Stimulated activated naive CD8-positive, alpha-beta T cell treated with anti-CD3 and anti-CD28 coated beads, Interleukin-15, Interleukin-2, amounts not matched to agents 100 ng/mL and 50 ng/mL, for 24 hours (primary cell): ENCODE measurements around the gene DRD4.
A peak's percentile ranks its signal among the peaks of the same experiment; 100 is the strongest.

Experiments used
- H3K27ac Mint-ChIP-seq: one replicate; pipeline ENCODE4 v1.8.0; 2021; ENCODE audit warnings: mild to moderate bottlenecking, mixed read lengths
- H3K27me3 Mint-ChIP-seq: one replicate; pipeline ENCODE4 v1.8.0; 2021; ENCODE audit warnings: mixed read lengths
- H3K36me3 Mint-ChIP-seq: one replicate; pipeline ENCODE4 v1.8.0; 2021; ENCODE audit warnings: low read depth, mixed read lengths
- H3K4me1 Mint-ChIP-seq: one replicate; pipeline ENCODE4 v1.8.0; 2021; ENCODE audit warnings: low read depth, mixed read lengths
- H3K4me3 Mint-ChIP-seq: one replicate; pipeline ENCODE4 v1.8.0; 2021; ENCODE audit warnings: mild to moderate bottlenecking, mixed read lengths
- H3K9me3 Mint-ChIP-seq: one replicate; pipeline ENCODE4 v1.8.0; 2021; ENCODE audit warnings: mixed read lengths

The DRD4 gene

DNA sequence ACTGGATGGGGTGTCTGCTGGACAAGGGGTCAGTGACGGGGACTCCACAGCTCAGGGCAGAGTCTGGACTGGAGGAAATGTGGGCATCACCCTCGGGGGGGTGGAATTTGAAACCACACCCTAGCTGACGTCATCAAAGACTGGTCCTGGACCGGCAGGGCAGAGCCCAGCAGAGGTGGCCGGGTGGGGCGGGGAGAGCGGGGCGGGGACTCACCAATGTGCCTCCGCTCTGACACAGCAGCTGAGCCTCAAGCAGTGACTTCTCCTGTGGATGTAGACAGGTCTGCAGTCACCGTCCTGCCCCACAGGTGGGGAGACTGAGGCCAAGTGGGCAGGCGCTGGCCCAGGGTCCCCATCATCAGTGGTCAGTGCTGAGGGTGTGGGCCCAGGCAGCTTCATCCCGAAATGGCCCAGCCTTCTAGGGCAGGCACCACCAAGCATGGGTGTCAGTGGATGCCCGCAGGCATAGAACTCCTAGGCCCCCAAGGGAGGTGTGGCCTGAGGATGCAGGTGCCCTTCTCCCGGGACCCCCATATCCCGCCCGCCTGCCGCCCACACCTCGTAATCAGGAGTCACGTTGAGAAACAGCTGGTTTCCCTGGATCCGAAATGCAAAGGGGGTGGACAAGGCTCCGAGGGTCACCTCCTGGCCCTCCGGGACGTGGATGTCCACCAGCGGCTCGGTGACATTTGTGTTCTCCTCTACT lies 12.9 kb upstream of the DRD4 start:
- H3K9me3 Mint-ChIP-seq: no peaks in the 10 kb centered on the region
- H3K36me3 Mint-ChIP-seq: no peaks in the 10 kb centered on the region
- peaks cover 17% of the 10 kb centered on the region for H3K4me1 Mint-ChIP-seq
- H3K27ac Mint-ChIP-seq: no peak overlapping the region
- peaks cover 16% of the 10 kb centered on the region for H3K27me3 Mint-ChIP-seq
- no peak overlapping the region for H3K4me3 Mint-ChIP-seq

DNA sequence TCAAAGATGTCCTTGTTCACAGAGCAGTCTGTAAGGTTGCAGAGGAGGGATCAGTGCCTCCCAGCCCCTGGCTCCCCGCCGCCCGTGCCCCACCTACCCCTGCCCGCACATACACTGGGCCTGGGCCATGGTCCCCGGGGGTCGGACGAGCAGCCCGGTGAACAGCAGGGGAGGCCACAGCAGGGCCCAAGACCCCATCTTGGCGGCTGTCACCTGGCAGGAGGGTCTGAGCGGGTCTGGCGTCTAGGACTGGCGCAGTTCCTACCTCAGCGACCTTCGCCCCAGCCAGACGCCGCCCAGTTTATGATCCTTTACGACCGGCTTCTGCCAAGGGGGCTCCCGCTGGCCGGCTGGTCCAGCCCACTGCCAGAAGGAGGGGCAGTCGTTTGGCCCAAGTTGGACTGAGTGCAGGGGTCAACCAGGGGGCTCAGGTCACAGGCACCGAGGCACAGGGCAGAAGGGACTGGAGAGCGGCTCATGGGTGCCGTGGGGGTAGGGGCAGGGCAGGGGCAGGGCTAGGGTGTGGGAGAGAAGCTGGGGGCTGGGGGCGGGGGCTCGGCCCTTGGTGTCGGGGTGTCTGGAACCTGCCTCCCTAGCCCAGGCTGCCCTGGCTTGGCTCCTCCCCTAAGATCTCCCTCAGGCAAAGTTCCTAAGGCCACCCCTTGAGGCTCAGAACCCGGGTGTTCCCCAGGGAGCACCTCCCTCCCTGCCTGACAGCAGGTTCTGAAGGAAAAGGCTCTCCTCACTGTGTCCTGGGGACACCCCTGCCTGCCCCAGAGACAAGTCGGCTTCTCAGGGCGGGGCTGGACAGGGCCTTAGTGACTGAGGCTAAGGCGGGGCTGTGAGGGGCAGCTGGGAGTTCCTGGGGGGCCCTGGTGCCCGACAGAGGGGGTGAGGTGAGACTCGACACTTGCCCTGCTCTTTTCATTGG lies 12.1 kb upstream of the DRD4 start, which contains the start of gene CDHR5:
CDHR5 (minus strand) TSS at position 251 of the 931 bp plus-strand sequence; CDS start at position 198, 53 bp downstream.
- no peak within 1 kb of the TSS for H3K27ac Mint-ChIP-seq

DNA sequence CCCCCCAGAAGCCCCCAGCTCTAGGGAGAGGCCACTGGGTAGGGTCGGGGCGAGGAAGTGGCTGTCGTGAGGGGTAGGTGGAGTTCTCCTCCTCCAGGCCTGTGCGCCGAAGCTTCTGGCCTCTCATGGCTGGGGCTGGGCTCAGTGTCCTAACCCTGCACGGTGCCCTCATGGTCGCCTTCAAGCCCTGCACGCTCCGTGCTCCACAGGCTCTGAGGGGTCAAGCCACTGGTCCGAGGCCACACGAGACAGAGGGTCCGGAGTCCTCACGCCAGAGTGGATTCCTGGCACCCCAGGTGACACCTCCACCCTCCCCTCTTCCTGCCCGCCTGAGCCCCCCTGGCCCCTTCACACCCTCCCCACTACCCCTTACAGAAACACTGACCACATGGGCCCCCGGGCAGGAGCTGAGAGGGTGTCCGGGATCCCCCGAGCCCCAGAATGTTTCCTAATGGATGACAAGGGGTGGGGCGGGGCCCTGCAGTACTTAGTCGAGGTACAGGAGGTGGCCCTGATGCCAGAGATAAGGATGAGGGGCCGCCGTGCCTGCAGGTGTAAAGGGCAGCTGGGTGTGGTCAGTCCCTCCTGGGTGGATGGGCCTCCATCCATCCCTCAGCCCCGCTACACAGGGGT lies 11.3 kb upstream of the DRD4 start:
- no peaks in the 10 kb centered on the region for H3K36me3 Mint-ChIP-seq
- H3K4me1 Mint-ChIP-seq: peaks cover 23% of the 10 kb centered on the region
- peaks cover 20% of the 10 kb centered on the region for H3K27me3 Mint-ChIP-seq
- H3K4me3 Mint-ChIP-seq: no peak overlapping the region
- H3K9me3 Mint-ChIP-seq: no peaks in the 10 kb centered on the region
- H3K27ac Mint-ChIP-seq: no peak overlapping the region

More for the DNA sequence above, 12.1 kb upstream of the DRD4 start, which contains the start of gene CDHR5:
- H3K27me3 Mint-ChIP-seq: peaks cover 20% of the 10 kb centered on the region
- no peaks in the 10 kb centered on the region for H3K36me3 Mint-ChIP-seq
- H3K4me3 Mint-ChIP-seq: no peak within 1 kb of the TSS
- H3K9me3 Mint-ChIP-seq: no peaks in the 10 kb centered on the region
- peaks cover 23% of the 10 kb centered on the region for H3K4me1 Mint-ChIP-seq

DNA sequence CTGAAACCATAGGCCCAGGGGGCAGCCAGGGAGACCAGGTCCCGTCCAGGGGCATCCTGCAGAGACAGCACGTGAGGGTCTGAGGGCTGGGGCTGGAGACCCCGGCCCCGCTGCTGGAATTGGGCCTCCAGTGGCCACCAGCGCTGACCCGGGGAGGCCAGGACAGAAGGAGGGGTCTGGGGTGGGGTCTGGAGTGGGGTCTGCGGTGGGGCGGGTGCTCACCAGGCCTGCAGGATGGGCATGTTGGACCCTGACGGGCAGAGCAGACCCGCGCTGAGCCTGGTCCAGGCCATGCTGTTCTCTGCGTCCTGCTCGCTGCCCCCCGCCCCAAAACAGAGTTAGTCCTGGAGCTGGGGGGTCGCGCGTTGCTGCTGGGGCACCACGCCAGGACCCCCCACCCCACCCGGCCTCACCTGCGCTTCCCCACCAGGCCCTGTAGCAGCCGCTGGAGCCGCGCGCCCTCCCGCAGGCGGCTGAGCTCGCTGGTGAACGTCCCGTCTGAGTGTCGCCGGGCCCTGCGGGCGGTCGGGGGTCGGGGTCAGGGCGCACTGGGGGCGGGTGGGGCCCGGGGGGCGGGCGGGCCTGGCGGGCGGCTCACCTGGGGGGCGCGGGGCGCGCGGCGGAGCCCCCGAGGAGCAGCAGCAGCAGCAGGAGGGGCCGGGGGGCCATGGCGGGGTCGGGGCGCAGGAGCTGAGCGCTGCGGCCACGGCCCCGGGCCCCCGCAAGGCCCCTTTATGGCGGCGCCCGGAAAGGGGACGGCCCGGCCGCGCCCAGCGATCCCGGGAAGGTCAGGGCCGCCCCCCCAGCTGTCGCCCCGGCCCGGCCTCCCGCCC lies 10.4 kb upstream of the DRD4 start, which contains the start of gene SCT:
SCT (minus strand) TSS at position 707 of the 833 bp plus-strand sequence; CDS start at position 669, 38 bp downstream.
- Mint-ChIP-seq H3K27me3 (peaks cover 20% of the 10 kb centered on the region), H3K36me3 (no peaks in the 10 kb centered on the region), H3K4me1 (peaks cover 23% of the 10 kb centered on the region), H3K4me3 (no peak within 1 kb of the TSS), H3K27ac (no peak within 1 kb of the TSS), H3K9me3 (no peaks in the 10 kb centered on the region)

DNA sequence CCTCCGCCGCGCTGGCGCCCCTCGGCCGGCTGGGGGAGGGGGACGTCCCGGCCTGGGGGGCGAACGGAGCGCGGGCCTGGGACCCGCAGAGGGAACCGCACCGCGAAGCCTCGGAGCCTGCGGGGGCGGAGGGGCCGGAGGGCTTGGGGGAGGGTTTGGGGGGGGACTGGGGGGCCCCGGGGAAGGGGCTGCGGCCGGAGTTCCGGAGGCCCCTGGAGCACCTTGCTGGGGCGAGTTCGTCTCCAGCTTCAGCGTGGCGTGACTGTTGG lies 9.8 kb upstream of the DRD4 start:
- Mint-ChIP-seq H3K4me1 (peaks cover 23% of the 10 kb centered on the region), H3K36me3 (no peaks in the 10 kb centered on the region), H3K27me3 (peaks cover 20% of the 10 kb centered on the region), H3K9me3 (no peaks in the 10 kb centered on the region), H3K27ac (no peak overlapping the region), H3K4me3 (no peak overlapping the region)

DNA sequence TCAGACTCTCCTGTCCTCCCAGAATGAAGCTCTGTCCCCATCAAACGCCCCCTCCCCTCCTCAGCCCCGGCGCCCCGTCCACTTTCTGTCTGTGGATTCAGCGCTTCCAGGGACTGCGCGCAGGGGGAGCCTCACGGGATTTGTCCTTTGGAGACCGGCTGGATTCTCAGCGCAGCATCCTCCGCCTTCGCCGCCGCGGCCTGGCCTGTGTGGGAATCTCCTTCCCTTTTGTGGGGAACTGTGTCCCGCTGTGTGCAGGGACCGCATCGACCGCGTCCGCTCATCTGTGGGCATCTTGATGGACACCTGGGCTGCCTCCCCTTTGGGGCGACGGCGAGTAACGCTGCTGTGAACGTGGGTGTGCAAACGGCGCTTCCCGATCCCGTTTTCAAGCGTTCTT lies 9.0 kb upstream of the DRD4 start:
- H3K27ac Mint-ChIP-seq: peak overlapping the region; percentile 73
- no peaks in the 10 kb centered on the region for H3K36me3 Mint-ChIP-seq
- H3K4me1 Mint-ChIP-seq: peaks cover 23% of the 10 kb centered on the region
- peaks cover 20% of the 10 kb centered on the region for H3K27me3 Mint-ChIP-seq
- peak overlapping the region; percentile 57 for H3K4me3 Mint-ChIP-seq
- no peaks in the 10 kb centered on the region for H3K9me3 Mint-ChIP-seq

DNA sequence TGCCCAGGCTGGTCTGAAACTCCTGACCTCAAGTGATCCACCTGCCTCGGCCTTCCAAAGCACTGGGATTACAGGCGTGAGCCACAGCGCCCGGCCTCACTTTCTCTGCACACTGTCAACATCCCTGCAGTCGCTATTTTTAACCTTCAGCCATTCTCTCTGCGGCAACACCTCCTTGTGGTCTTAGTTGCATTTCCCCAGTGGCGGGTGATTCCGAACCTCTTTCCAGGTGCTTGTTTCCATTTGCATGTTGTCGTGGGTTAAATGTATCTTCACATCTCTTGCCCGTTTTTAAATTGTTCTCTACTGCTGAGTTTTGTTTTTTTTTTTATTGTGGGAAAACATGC lies 7.9 kb upstream of the DRD4 start:
- no peaks in the 10 kb centered on the region for H3K36me3 Mint-ChIP-seq
- H3K4me1 Mint-ChIP-seq: peaks cover 23% of the 10 kb centered on the region
- H3K9me3 Mint-ChIP-seq: no peaks in the 10 kb centered on the region
- peaks cover 20% of the 10 kb centered on the region for H3K27me3 Mint-ChIP-seq
- H3K27ac Mint-ChIP-seq: peak overlapping the region; percentile 73
- H3K4me3 Mint-ChIP-seq: peak overlapping the region; percentile 57

DNA sequence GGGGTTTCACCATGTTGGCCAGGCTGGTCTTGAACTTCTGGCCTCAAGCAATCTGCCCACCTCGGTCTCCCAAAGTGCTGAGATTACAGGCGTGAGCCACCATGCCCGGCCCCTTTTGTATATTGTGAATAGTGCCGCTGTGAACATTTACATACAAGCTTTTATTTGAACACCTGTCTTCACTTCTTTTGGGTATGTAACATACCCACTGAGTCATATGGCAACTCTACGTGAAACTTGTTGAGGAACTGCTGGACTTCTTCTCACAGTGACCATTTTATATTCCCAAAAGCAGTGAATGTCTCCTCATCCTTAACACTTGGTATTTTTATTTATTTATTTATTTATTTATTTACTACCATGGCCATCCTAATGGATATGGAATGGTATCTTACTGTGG lies 6.2 kb upstream of the DRD4 start:
- no peaks in the 10 kb centered on the region for H3K36me3 Mint-ChIP-seq
- peaks cover 23% of the 10 kb centered on the region for H3K4me1 Mint-ChIP-seq
- no peak overlapping the region for H3K4me3 Mint-ChIP-seq
- no peaks in the 10 kb centered on the region for H3K9me3 Mint-ChIP-seq
- H3K27me3 Mint-ChIP-seq: peaks cover 20% of the 10 kb centered on the region
- no peak overlapping the region for H3K27ac Mint-ChIP-seq

DNA sequence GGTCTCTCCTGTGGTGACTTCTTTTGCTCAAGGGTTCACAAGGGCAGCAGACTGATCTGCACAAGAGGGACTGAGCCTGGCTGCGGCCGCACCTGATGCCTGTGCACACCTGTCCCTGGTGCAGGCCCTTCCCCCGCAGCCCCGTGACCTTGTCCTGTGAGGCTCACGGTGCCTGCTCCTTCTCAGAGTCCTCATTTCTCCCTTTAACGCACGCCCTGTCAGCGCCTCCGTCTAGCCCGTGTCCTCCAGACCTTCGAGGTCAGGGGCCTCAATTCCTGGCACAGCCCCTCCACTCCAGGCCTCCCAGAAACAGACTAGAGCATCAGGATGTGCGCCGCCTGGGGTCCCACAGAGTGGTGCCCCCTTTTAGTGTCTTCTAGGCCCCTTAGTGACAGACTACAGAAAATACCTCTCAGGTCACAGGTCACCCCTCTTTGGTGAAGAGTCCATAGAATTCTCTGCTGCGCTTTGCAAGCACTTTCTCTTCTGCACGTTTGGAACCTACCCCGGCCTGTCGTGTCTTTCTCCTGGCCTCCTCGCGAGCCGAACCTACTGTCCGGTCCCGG lies 1.0 kb upstream of the DRD4 start:
- H3K4me3 Mint-ChIP-seq: no peak overlapping the region
- peaks cover 21% of the 10 kb centered on the region for H3K4me1 Mint-ChIP-seq
- H3K36me3 Mint-ChIP-seq: no peaks in the 10 kb centered on the region
- no peaks in the 10 kb centered on the region for H3K9me3 Mint-ChIP-seq
- H3K27ac Mint-ChIP-seq: no peak overlapping the region
- peaks cover 26% of the 10 kb centered on the region for H3K27me3 Mint-ChIP-seq

DNA sequence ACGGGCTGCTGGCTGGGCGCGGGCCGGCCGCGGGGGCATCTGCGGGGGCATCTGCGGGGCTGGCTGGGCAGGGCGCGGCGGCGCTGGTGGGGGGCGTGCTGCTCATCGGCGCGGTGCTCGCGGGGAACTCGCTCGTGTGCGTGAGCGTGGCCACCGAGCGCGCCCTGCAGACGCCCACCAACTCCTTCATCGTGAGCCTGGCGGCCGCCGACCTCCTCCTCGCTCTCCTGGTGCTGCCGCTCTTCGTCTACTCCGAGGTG lies 194 bp downstream of the DRD4 start:
- H3K36me3 Mint-ChIP-seq: peaks cover 4% of the 10 kb centered on the region
- H3K9me3 Mint-ChIP-seq: no peaks in the 10 kb centered on the region
- H3K4me3 Mint-ChIP-seq: peak overlapping the region; percentile 17
- peaks cover 26% of the 10 kb centered on the region for H3K27me3 Mint-ChIP-seq
- H3K4me1 Mint-ChIP-seq: peaks cover 21% of the 10 kb centered on the region
- no peak overlapping the region for H3K27ac Mint-ChIP-seq

DNA sequence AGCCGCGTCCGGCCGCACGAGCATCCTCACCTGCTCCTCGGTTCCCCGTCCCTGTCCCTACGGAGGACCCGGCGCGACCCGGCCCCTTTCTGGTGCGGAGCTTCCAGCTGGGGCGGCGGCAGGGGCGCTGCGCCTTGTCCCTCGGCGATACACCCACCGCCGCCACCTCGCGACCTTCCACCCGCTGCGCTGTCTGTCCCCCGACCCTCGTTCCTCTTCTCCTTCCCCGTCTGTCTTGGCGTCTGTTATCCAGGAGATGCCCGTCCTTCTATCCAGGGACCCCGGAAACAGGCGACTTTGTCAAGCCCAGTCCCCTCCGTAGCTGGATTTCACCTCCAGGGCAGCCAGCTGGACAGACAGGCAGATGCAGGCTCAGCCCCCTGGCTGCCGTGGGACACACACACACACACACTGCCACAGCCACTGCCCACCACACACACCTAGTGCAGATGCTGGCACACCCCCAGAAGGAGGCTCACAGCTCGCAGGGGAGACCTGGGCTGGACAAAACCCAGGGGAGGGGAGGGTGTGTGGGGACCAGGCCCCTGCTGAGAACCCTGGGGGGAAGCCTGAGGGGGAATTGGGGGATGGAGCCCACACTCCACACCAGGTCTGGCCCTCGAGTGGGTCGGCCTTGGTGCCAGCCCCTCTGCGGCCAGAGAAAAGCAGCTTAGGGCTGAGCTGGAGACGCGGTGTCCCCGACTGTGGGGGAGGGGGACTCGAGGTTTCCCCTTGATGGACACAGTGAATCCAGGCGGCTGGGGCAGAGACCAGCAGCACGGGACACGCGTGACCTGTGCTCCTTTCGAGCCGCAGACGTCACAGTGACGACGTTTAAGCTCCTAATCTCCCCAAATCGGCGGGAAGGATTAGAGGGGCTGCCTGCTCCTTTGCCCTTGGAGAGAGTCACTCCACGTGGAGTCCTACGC lies 788 bp downstream of the DRD4 start:
- Mint-ChIP-seq H3K4me3 (peak overlapping the region; percentile 17), H3K9me3 (no peaks in the 10 kb centered on the region), H3K4me1 (peaks cover 21% of the 10 kb centered on the region), H3K27ac (no peak overlapping the region), H3K27me3 (peaks cover 26% of the 10 kb centered on the region), H3K36me3 (peaks cover 4% of the 10 kb centered on the region)

DNA sequence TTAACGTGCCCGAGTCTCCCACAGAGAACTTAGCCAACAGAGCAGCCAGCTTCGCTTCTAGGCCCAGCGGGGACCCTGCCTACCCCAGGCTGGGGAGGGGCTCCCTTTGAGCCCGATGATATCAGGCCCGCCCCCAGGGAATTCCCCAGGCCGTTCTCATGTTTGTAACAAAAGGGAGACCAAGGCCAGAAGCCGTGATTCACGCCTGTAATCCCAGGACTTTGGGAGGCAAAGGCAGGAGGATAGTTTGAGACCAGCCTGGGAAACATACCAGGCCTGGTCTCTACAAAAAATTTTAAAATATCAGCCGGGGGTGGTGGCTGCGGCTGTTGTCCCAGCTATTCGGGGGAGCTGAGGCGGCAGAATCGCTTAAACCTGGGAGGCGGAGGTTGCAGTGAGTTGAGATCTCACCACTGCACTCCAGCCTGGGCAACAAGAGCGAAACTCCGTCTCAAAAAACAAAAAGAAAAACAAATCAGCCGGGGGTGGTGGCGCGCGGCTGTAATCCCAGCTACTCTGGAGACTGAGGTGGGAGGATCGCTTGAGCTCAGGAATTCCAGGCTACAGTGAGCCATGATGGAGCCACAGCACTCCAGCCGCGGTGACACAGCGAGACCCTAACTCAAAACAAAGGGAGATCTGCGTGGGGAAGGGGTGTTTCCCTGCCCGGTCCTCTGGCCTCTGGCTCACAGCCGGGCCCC lies 1.7 kb downstream of the DRD4 start:
- peaks cover 26% of the 10 kb centered on the region for H3K27me3 Mint-ChIP-seq
- no peak overlapping the region for H3K27ac Mint-ChIP-seq
- H3K4me3 Mint-ChIP-seq: peak overlapping the region; percentile 23
- H3K36me3 Mint-ChIP-seq: peaks cover 4% of the 10 kb centered on the region
- peaks cover 21% of the 10 kb centered on the region for H3K4me1 Mint-ChIP-seq
- H3K9me3 Mint-ChIP-seq: no peaks in the 10 kb centered on the region

DNA sequence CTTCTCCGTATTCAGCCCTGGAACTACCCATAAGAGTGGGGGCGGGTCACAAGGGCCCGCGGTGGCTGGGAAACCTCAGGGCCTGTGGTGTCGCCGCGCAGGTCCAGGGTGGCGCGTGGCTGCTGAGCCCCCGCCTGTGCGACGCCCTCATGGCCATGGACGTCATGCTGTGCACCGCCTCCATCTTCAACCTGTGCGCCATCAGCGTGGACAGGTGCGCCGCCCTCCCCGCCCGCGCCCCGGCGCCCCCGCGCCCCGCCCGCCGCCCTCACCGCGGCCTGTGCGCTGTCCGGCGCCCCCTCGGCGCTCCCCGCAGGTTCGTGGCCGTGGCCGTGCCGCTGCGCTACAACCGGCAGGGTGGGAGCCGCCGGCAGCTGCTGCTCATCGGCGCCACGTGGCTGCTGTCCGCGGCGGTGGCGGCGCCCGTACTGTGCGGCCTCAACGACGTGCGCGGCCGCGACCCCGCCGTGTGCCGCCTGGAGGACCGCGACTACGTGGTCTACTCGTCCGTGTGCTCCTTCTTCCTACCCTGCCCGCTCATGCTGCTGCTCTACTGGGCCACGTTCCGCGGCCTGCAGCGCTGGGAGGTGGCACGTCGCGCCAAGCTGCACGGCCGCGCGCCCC lies 2.4 kb downstream of the DRD4 start:
- Mint-ChIP-seq H3K4me3 (no peak overlapping the region), H3K9me3 (no peaks in the 10 kb centered on the region), H3K4me1 (peaks cover 21% of the 10 kb centered on the region)

More for the DNA sequence above, 2.4 kb downstream of the DRD4 start:
- peaks cover 4% of the 10 kb centered on the region for H3K36me3 Mint-ChIP-seq
- peaks cover 26% of the 10 kb centered on the region for H3K27me3 Mint-ChIP-seq
- H3K27ac Mint-ChIP-seq: no peak overlapping the region
